Endothelial cell (in vitro differentiated cells): ENCODE results near the gene PCNX2. TPM values are rescaled to one million over a fixed set of nuclear protein-coding genes. Genes with fewer than 3 reads are reported as not detected.

ENCODE experiments used
- DNase-seq: peaks from one replicate; pipeline ENCODE4 v3.0.0; 2021; ENCODE audit warnings: low spot score
- H3K27ac Mint-ChIP-seq: one replicate; pipeline ENCODE4 v1.8.0; 2021; ENCODE audit warnings: mixed read lengths, inconsistent platforms; ENCODE audit not compliant: unreplicated experiment
- H3K27me3 Mint-ChIP-seq: one replicate; pipeline ENCODE4 v1.8.0; 2021; ENCODE audit warnings: mild to moderate bottlenecking, moderate library complexity, mixed read lengths, inconsistent platforms; ENCODE audit not compliant: unreplicated experiment
- H3K36me3 Mint-ChIP-seq: one replicate; pipeline ENCODE4 v1.8.0; 2021; ENCODE audit warnings: mild to moderate bottlenecking, low read depth, mixed read lengths, inconsistent platforms; ENCODE audit not compliant: unreplicated experiment
- H3K4me1 Mint-ChIP-seq: one replicate; pipeline ENCODE4 v1.8.0; 2021; ENCODE audit warnings: mild to moderate bottlenecking, mixed read lengths, inconsistent platforms; ENCODE audit not compliant: unreplicated experiment
- H3K4me3 Mint-ChIP-seq: one replicate; pipeline ENCODE4 v1.8.0; 2021; ENCODE audit warnings: mild to moderate bottlenecking, mixed read lengths, inconsistent platforms; ENCODE audit not compliant: unreplicated experiment
- H3K9me3 Mint-ChIP-seq: one replicate; pipeline ENCODE4 v1.8.0; 2021; ENCODE audit warnings: mixed read lengths, inconsistent platforms; ENCODE audit not compliant: unreplicated experiment
- CTCF ChIP-seq: fragments of 200-600 bp; sonication (generic); IDR thresholded peaks from one replicate; pipeline ENCODE4 v1.5.0; 2021; ENCODE audit warnings: antibody characterized with exemption; ENCODE audit not compliant: unreplicated experiment
- total RNA-seq: library from RNA; stranded (reverse); fragmentation: NEBNext Ultra II Directional; extraction: Animal tissue kit (Norgen Biotek cat#: 25700); gene quantifications from one replicate; pipeline ENCODE4 v1.2.1, GENCODE V29; 2021; ENCODE audit not compliant: unreplicated experiment

The PCNX2 gene
- total RNA-seq, 1 donor from 2014 or later = 24.0 TPM

- TF ChIP-seq CTCF = no peak
- Mint-ChIP-seq H3K4me3 (no peak overlapping the region), H3K9me3 (no peaks in the 10 kb centered on the region), H3K36me3 (no peaks in the 10 kb centered on the region), H3K27ac (no peak overlapping the region), H3K4me1 (peaks cover 10% of the 10 kb centered on the region), H3K27me3 (no peaks in the 10 kb centered on the region)
- DNase-seq = no peak
Measured at GRCh38 chr1:233340031-233340555, 44.6 kb upstream of the PCNX2 start.

- Mint-ChIP-seq H3K36me3 (no peaks in the 10 kb centered on the region), H3K27ac (no peak overlapping the region), H3K4me1 (peaks cover 10% of the 10 kb centered on the region), H3K9me3 (no peaks in the 10 kb centered on the region), H3K27me3 (no peaks in the 10 kb centered on the region), H3K4me3 (no peak overlapping the region)
- no peak for TF ChIP-seq CTCF
- DNase-seq = no peak
Measured at GRCh38 chr1:233338102-233338501, 42.6 kb upstream of the PCNX2 start.

GRCh38 chr1:233337505-233337904, 42.0 kb upstream of the PCNX2 start:
- H3K4me3 Mint-ChIP-seq = no peak overlapping the region
- peak overlapping the region; percentile 11 for H3K27ac Mint-ChIP-seq
- H3K9me3 Mint-ChIP-seq = no peaks in the 10 kb centered on the region
- no peaks in the 10 kb centered on the region for H3K36me3 Mint-ChIP-seq
- peaks cover 10% of the 10 kb centered on the region for H3K4me1 Mint-ChIP-seq
- no peak for TF ChIP-seq CTCF
- no peak for DNase-seq
- H3K27me3 Mint-ChIP-seq = no peaks in the 10 kb centered on the region

DNA sequence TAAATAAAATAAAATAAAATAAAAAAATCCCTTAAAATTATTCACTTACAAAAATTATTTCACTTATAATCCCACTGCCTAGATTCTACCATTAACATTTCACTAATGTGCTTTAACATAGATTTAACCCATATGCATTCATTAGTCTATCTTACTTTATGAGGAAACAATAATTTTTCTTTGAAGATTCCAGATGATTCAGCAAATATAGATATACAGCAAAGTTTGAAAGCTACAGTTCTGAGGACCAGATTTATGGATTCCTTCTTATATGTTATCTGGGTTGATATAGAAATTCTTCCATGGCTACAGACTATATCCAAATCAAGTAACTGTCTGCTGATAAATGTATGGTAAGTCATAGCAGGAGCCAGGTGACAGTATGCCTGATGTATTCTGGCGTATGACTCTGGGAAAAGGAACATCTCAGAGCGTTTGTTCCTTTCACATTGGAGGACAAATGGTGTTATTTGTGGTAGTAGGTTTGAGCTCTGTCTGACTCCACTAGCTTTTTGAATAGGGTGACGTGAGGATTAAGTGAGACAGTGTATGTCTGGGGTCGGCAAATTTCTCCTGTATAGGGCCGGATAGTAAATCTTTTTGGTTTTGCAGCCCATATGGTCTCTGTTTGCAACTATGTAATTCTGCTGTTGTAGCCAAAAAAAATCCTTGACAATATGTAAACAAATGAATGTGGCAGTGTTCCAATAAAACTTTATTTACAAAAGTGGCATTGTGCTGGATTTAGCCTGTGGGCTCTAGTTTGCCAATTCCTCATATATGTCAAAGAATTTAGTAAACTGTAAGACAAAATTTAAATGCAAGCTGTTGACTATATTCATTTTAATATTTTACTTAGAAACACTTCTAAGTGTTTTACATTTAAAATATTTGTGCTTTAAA, 41.3 kb upstream of the PCNX2 start:
- DNase-seq = no peak
- Mint-ChIP-seq H3K27ac (no peak overlapping the region), H3K9me3 (no peaks in the 10 kb centered on the region), H3K36me3 (no peaks in the 10 kb centered on the region), H3K4me3 (no peak overlapping the region), H3K4me1 (peaks cover 10% of the 10 kb centered on the region), H3K27me3 (no peaks in the 10 kb centered on the region)
- no peak for TF ChIP-seq CTCF

DNA sequence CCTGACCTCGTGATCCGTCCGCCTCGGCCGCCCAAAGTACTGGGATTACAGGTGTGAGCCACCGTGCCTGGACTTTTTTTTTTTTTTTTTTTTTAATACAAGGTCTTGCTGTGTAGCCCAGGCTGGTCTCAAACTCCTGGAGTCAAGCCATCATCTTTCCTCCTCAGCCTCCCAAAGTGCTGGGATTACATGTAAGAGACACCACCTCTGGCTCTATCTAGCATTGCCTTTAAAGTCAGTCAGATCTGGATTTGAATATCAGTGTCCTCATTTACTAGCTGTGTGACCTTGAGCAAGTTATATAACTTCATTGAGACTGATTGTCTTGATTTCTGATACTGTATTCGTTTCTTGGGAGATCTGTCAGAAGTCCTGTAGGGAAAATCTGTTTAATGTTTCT, 38.6 kb upstream of the PCNX2 start:
- no peaks in the 10 kb centered on the region for H3K36me3 Mint-ChIP-seq

More for the DNA sequence above, 38.6 kb upstream of the PCNX2 start:
- peaks cover 5% of the 10 kb centered on the region for H3K27me3 Mint-ChIP-seq
- no peak for DNase-seq
- no peak for TF ChIP-seq CTCF
- no peak overlapping the region for H3K4me3 Mint-ChIP-seq
- H3K9me3 Mint-ChIP-seq = no peaks in the 10 kb centered on the region
- H3K27ac Mint-ChIP-seq = no peak overlapping the region
- H3K4me1 Mint-ChIP-seq = no peaks in the 10 kb centered on the region
